Trophoblast cell (in vitro differentiated cells and primary cell): Measurements from ENCODE around the gene TMEM140.

Experiments
- DNase-seq, 2 donors: peaks; one replicate each; pipeline ENCODE4 v3.0.0-alpha.2; 2016
- H2AFZ ChIP-seq: 2 replicates; pipeline ENCODE4 v1.6.1; 2013; ENCODE audit warnings: low read length, moderate library complexity, mild to moderate bottlenecking; ENCODE audit not compliant: insufficient read depth, poor library complexity
- H2AK5ac ChIP-seq: 2 replicates; pipeline ENCODE4 v1.6.1; 2013; ENCODE audit warnings: mild to moderate bottlenecking, low read length
- H2BK120ac ChIP-seq: 2 replicates; pipeline ENCODE4 v1.6.1; 2013; ENCODE audit warnings: low read length, mild to moderate bottlenecking, moderate library complexity; ENCODE audit not compliant: insufficient read depth, poor library complexity
- H2BK12ac ChIP-seq: 2 replicates; pipeline ENCODE4 v1.6.1; 2013; ENCODE audit warnings: mild to moderate bottlenecking, low read length, moderate library complexity
- H2BK5ac ChIP-seq: 2 replicates; pipeline ENCODE4 v1.6.1; 2013; ENCODE audit warnings: low read length, low read depth, moderate library complexity, mild to moderate bottlenecking; ENCODE audit not compliant: poor library complexity
- H3K14ac ChIP-seq: 2 replicates; pipeline ENCODE4 v1.6.1; 2013; ENCODE audit warnings: mild to moderate bottlenecking, low read length
- H3K18ac ChIP-seq: 2 replicates; pipeline ENCODE4 v1.6.1; 2013; ENCODE audit warnings: mild to moderate bottlenecking, low read length
- H3K23ac ChIP-seq: 2 replicates; pipeline ENCODE4 v1.6.1; 2013; ENCODE audit warnings: low read length
- H3K27ac ChIP-seq: 2 replicates; pipeline ENCODE4 v1.5.1; 2013; ENCODE audit warnings: low read depth, mild to moderate bottlenecking, inconsistent platforms, low read length, moderate library complexity
- H3K27me3 ChIP-seq: 2 replicates; pipeline ENCODE4 v1.6.1; 2013; ENCODE audit warnings: inconsistent platforms, mild to moderate bottlenecking, low read length, moderate library complexity; ENCODE audit not compliant: insufficient read depth
- H3K36me3 ChIP-seq, 2 experiments: 1 replicate in 1 of 2; 2 replicates in 1 of 2; pipeline ENCODE4 v1.6.1; 2013; ENCODE audit warnings: low read length in 2 of 2, mild to moderate bottlenecking in 2 of 2, moderate library complexity in 1 of 2; ENCODE audit not compliant: insufficient read depth in 2 of 2, control insufficient read depth in 1 of 2
- H3K4ac ChIP-seq: 2 replicates; pipeline ENCODE4 v1.6.1; 2013; ENCODE audit warnings: low read depth, mild to moderate bottlenecking, low read length, moderate library complexity
- H3K4me1 ChIP-seq, 2 experiments: 1 replicate in 1 of 2; 2 replicates in 1 of 2; pipeline ENCODE4 v1.6.1; 2013; ENCODE audit warnings: low read length in 2 of 2, mild to moderate bottlenecking in 2 of 2, moderate library complexity in 1 of 2; ENCODE audit not compliant: insufficient read depth in 2 of 2, control insufficient read depth in 1 of 2
- H3K4me2 ChIP-seq: 2 replicates; pipeline ENCODE4 v1.6.1; 2013; ENCODE audit warnings: inconsistent platforms, mild to moderate bottlenecking, low read length, moderate library complexity
- H3K4me3 ChIP-seq: 2 replicates; pipeline ENCODE4 v1.5.1; 2013; ENCODE audit warnings: mild to moderate bottlenecking, low read depth, low read length, inconsistent platforms
- H3K79me1 ChIP-seq: one replicate; pipeline ENCODE4 v1.6.1; 2013; ENCODE audit warnings: low read length
- H3K79me2 ChIP-seq: 2 replicates; pipeline ENCODE4 v1.6.1; 2013; ENCODE audit warnings: low read length, mild to moderate bottlenecking; ENCODE audit not compliant: control insufficient read depth, insufficient read depth, poor library complexity
- H3K9ac ChIP-seq: 2 replicates; pipeline ENCODE4 v1.6.1; 2013; ENCODE audit warnings: mild to moderate bottlenecking, low read length
- H3K9me3 ChIP-seq: 2 replicates; pipeline ENCODE4 v1.6.1; 2013; ENCODE audit warnings: low read depth, mild to moderate bottlenecking, control low read depth, inconsistent platforms, low read length; ENCODE audit not compliant: insufficient read depth
- H4K12ac ChIP-seq: 2 replicates; pipeline ENCODE4 v1.6.1; 2013; ENCODE audit warnings: low read depth, mild to moderate bottlenecking, low read length, moderate library complexity
- H4K8ac ChIP-seq: 2 replicates; pipeline ENCODE4 v1.6.1; 2013; ENCODE audit warnings: low read depth, mild to moderate bottlenecking, low read length, moderate library complexity
- H4K91ac ChIP-seq: one replicate; pipeline ENCODE4 v1.6.1; 2013; ENCODE audit warnings: low read depth, mild to moderate bottlenecking, low read length, moderate library complexity
- WGBS: extraction: QIAGEN DNeasy Blood & Tissue Kit; methylation state at CpG from one replicate; pipeline ENCODE4 v1.1.7; 2013; ENCODE audit warnings: missing lambda C conversion rate; ENCODE audit not compliant: insufficient read length, insufficient coverage; ENCODE audit errors: extremely low coverage; 5-methylcytosine and 5-hydroxymethylcytosine counted together

TMEM140 gene

DNA sequence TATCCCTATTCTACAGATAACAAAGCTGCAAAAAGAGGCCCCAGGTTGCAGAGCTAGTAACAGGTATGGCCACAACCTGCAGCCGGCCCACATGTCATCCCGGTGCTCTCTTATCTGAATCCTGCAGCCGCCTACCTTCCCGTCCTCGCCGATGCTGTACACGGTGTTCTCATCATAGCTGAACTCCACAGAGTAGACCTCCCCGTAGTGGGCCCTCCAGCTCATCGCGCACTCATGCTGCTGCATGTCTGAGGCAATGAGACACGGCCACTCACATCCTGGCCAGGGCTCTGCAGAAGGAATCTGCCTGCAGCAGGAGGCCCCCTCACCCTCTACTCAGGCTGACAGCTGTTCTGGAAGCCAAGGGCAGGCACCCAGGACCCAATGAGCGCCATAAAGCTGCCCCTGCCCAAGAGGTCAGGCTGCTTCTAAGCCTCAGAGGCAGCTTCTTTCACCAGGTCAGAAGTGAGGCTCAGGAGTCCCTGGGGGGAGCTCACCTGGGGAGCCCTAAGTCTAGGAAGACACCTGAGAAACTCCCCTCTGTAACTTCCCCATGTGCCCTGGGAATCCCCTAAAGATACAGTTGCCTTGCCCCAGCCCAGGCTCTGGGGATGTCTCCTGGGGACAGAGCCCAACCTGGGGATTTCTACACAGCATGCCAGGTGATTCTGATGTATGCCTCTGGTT, 40.6 kb downstream of the TMEM140 start:
- Histone ChIP-seq H3K23ac (no peak overlapping the region), H3K9ac (no peak overlapping the region), H2AK5ac (no peak overlapping the region), H3K4me3 (no peak overlapping the region), H3K79me2 (no peaks in the 10 kb centered on the region), H3K27ac (no peak overlapping the region), H2BK120ac (no peak overlapping the region), H3K79me1 (no peaks in the 10 kb centered on the region), H2AFZ (no peak overlapping the region), H4K12ac (no peak overlapping the region), H3K14ac (no peak overlapping the region), H3K18ac (no peak overlapping the region), H3K4ac (no peak overlapping the region), H3K9me3 (no peaks in the 10 kb centered on the region), H3K36me3 (peaks cover 45 to 46% of the 10 kb centered on the region in 2 experiments), H2BK12ac (no peak overlapping the region), H3K4me1 (no peaks in the 10 kb centered on the region), H4K91ac (no peak overlapping the region), H3K27me3 (no peaks in the 10 kb centered on the region), H4K8ac (no peak overlapping the region), H2BK5ac (no peak overlapping the region), H3K4me2 (no peak overlapping the region)
- no CpG with 5 or more reads among the region's 12 CpGs for WGBS
- no peak for DNase-seq

DNA sequence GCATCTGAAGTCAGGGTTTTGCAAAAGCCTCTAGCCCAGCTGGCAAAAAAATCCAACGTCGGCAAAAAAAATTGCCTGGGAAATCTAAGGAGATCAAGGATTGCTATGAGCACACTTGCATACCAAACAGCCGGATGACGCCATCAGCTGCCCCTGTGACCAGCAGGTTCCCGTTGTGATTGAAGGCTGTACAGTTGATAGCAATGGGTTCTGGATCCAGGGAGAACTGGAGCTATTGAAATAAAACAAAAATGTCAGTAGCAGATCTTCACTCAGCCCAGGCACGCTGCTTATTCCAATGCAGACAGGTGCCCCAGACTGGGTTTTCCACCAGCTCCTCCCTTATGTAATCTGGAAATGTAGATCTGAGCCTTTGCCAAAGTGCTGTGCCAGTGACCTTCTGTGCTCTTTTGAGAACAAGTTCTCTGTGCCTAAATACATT, 41.4 kb downstream of the TMEM140 start:
- H3K9me3 ChIP-seq = no peaks in the 10 kb centered on the region
- H3K9ac ChIP-seq = no peak overlapping the region
- no peak overlapping the region for H4K8ac ChIP-seq
- no peak overlapping the region for H3K14ac ChIP-seq
- no peak overlapping the region for H3K23ac ChIP-seq
- peak; percentile 48 to 69 for DNase-seq
- no peak overlapping the region for H4K12ac ChIP-seq
- H2AFZ ChIP-seq = no peak overlapping the region
- H3K18ac ChIP-seq = no peak overlapping the region
- H2BK5ac ChIP-seq = no peak overlapping the region
- no peaks in the 10 kb centered on the region for H3K79me2 ChIP-seq
- no peak overlapping the region for H3K4me2 ChIP-seq
- H4K91ac ChIP-seq = no peak overlapping the region
- H2AK5ac ChIP-seq = no peak overlapping the region
- no peaks in the 10 kb centered on the region for H3K79me1 ChIP-seq
- no peak overlapping the region for H2BK12ac ChIP-seq
- no peaks in the 10 kb centered on the region for H3K27me3 ChIP-seq
- H3K27ac ChIP-seq = no peak overlapping the region
- no peaks in the 10 kb centered on the region for H3K4me1 ChIP-seq
- no CpG with 5 or more reads among the region's 6 CpGs for WGBS
- H3K36me3 ChIP-seq = peaks cover 48% of the 10 kb centered on the region in 2 experiments
- H2BK120ac ChIP-seq = no peak overlapping the region
- H3K4ac ChIP-seq = no peak overlapping the region
- H3K4me3 ChIP-seq = no peak overlapping the region

DNA sequence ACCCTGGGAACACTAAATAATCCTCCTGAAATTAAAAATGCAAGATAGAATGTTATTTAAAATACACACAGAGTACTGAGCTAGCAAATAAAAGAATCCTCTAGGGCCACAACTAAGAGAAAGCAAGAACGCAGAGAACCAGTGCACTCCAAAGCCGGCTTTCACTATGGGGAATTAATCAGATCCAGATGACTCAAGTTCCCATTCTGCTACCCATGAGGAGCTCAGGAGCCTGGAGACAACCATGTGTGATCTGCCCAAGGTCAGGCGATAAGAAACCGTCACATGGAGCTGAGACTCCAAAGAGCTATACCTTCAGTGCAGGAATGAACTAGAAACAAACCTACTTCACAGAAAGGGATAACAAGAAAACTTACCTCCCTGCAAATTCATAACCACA, 42.1 kb downstream of the TMEM140 start:
- no peak overlapping the region for H3K9ac ChIP-seq
- peaks cover 49 to 51% of the 10 kb centered on the region in 2 experiments for H3K36me3 ChIP-seq
- no CpG with 5 or more reads among the region's 4 CpGs for WGBS
- H3K79me1 ChIP-seq = no peaks in the 10 kb centered on the region
- no peak overlapping the region for H3K18ac ChIP-seq
- no peak overlapping the region for H2BK120ac ChIP-seq
- H2AK5ac ChIP-seq = no peak overlapping the region
- H3K27ac ChIP-seq = no peak overlapping the region
- no peak overlapping the region for H3K4me3 ChIP-seq
- no peak overlapping the region for H3K4ac ChIP-seq
- no peak overlapping the region for H4K8ac ChIP-seq
- H2AFZ ChIP-seq = no peak overlapping the region
- no peak overlapping the region for H4K12ac ChIP-seq
- DNase-seq = no peak
- no peak overlapping the region for H3K23ac ChIP-seq
- H3K79me2 ChIP-seq = no peaks in the 10 kb centered on the region
- no peak overlapping the region for H3K14ac ChIP-seq
- H4K91ac ChIP-seq = no peak overlapping the region
- H2BK12ac ChIP-seq = no peak overlapping the region
- H3K9me3 ChIP-seq = no peaks in the 10 kb centered on the region
- no peaks in the 10 kb centered on the region for H3K27me3 ChIP-seq
- no peaks in the 10 kb centered on the region for H3K4me1 ChIP-seq
- no peak overlapping the region for H2BK5ac ChIP-seq
- H3K4me2 ChIP-seq = no peak overlapping the region

DNA sequence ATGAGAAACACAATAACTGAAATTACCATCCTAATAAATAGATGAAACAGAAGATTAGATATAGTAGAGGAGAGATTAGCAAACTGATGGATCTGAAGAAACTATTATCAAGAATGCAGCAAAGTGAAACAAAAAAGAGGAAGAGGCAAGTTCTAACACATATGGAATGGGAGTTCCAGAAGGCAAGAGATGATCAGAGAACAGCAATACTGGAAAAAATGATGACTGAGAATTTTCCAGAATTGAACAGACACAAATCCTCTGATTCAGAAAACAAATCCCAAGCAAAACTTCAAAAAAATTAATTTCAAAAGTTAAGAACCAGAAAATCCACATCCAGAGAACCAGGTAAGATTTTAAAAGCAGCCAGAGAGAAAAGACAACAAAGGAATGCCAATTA, 42.8 kb downstream of the TMEM140 start:
- Histone ChIP-seq H2BK12ac (no peak overlapping the region), H3K9me3 (no peaks in the 10 kb centered on the region), H3K79me1 (no peaks in the 10 kb centered on the region), H3K4ac (no peak overlapping the region), H2BK120ac (no peak overlapping the region), H3K18ac (no peak overlapping the region), H3K4me2 (no peak overlapping the region), H3K23ac (no peak overlapping the region), H4K12ac (no peak overlapping the region), H2BK5ac (no peak overlapping the region), H2AK5ac (no peak overlapping the region), H3K79me2 (no peaks in the 10 kb centered on the region), H3K36me3 (peaks cover 50 to 51% of the 10 kb centered on the region in 2 experiments), H4K91ac (no peak overlapping the region), H3K27me3 (no peaks in the 10 kb centered on the region), H3K9ac (no peak overlapping the region), H3K27ac (no peak overlapping the region), H2AFZ (no peak overlapping the region), H4K8ac (no peak overlapping the region), H3K14ac (no peak overlapping the region), H3K4me3 (no peak overlapping the region), H3K4me1 (no peaks in the 10 kb centered on the region)
- DNase-seq = no peak
